GM12865 (cell line): ENCODE results near the gene CERS2.
A peak's percentile ranks its signal among the peaks of the same experiment; 100 is the strongest.

Experiments used
- DNase-seq: peaks from one replicate; pipeline ENCODE4 v3.0.0; 2010; ENCODE audit warnings: low read depth
- H3K4me3 ChIP-seq: 2 replicates; pipeline ENCODE4 v1.5.1; 2011; ENCODE audit warnings: mild to moderate bottlenecking, low read depth, low read length, control low read depth
- TF ChIP-seq, protein P1 (sequence below): IDR thresholded peaks from 2 replicates; pipeline ENCODE4 v1.5.1; 2011; ENCODE audit warnings: low read length, control low read depth, low read depth, inconsistent platforms; ENCODE audit not compliant: insufficient read depth; ENCODE audit errors: missing control alignments

Gene CERS2

DNA sequence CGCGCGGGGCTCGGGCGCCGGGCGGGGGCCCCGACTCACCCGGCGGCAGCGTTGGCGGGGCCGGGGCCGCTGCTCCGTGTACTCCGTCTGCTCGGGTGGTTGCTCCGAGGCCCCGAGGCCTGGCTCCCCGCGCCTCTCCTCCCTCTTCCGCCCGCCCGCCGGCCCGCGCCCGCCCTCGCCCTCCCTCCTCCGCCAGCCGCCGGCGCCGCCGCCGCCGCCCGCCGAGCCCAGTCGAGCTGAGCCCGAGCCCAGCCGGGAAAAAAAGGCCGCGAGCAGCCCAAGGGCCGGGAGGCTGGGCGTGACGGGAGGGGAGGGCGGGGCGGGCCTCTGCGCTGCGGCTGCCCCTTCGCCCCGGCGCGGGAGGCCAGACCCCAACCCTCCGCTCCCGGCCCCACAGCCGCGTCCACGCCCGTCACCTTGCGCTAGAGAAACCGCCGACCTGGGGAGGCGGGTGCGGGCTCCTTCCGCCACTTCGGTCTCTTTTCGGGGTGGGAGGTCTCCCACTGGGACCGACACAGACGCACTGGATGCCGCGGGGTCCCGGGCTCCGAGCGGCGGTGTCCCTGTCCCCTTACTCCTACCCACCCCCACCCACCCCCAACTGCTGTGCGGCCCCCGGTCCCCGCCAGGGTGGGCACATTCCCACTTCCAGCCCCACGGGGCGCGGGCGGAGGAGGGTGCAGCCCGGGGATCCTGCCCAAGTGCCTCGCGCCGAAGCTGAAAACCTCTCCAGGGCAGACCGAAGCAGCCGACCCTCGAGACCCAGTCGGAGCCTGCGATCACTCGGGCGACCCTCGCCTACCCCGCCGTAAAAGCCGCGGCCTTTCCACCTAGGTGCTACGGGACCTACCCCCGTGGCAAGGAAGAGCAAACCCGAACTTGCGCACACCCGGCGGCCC lies at the start of gene CERS2:
CERS2 (minus strand) TSS at position 256 of the 899 bp plus-strand sequence. CDS start 5,745 bp downstream, outside the sequence.
- peak within 1 kb of the TSS; percentile 78 for H3K4me3 ChIP-seq
- peak; percentile 81 for DNase-seq
- TF ChIP-seq, protein P1, sequence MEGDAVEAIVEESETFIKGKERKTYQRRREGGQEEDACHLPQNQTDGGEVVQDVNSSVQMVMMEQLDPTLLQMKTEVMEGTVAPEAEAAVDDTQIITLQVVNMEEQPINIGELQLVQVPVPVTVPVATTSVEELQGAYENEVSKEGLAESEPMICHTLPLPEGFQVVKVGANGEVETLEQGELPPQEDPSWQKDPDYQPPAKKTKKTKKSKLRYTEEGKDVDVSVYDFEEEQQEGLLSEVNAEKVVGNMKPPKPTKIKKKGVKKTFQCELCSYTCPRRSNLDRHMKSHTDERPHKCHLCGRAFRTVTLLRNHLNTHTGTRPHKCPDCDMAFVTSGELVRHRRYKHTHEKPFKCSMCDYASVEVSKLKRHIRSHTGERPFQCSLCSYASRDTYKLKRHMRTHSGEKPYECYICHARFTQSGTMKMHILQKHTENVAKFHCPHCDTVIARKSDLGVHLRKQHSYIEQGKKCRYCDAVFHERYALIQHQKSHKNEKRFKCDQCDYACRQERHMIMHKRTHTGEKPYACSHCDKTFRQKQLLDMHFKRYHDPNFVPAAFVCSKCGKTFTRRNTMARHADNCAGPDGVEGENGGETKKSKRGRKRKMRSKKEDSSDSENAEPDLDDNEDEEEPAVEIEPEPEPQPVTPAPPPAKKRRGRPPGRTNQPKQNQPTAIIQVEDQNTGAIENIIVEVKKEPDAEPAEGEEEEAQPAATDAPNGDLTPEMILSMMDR: no peak

DNA sequence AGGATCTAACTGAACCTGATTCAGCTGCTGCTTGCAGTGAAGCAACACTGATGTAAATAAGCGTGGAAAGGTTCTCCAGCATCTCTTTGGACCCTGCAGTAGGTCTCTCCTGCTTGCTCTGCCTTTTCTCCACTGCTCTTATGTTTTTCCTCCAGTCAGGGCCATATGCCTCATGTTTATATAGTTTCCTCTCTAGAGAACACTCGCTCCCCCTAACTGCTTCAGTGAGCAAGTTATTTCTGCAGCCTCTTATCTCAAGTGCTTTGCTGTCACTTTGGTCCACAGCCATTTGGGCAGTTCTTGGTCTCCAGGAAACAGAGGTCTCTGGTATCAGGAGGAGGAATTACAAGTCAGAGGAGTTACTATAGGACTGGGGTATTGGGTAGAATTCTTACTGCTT lies 38.9 kb upstream of the CERS2 start:
- TF ChIP-seq, protein P1: no peak
- no peak for DNase-seq
- no peak overlapping the region for H3K4me3 ChIP-seq

- no peak overlapping the region for H3K4me3 ChIP-seq
- no peak for DNase-seq
- TF ChIP-seq, protein P1: no peak
These were observed 38.2 kb upstream of the CERS2 start for GRCh38 chr1:151012684-151013471.

- H3K4me3 ChIP-seq: no peak overlapping the region
- no peak for DNase-seq
- TF ChIP-seq, protein P1: no peak
These were observed 36.7 kb upstream of the CERS2 start for GRCh38 chr1:151011154-151011850.

- H3K4me3 ChIP-seq: no peak overlapping the region
- TF ChIP-seq, protein P1: no peak
These were observed 35.7 kb upstream of the CERS2 start for GRCh38 chr1:151010346-151010726.

DNA sequence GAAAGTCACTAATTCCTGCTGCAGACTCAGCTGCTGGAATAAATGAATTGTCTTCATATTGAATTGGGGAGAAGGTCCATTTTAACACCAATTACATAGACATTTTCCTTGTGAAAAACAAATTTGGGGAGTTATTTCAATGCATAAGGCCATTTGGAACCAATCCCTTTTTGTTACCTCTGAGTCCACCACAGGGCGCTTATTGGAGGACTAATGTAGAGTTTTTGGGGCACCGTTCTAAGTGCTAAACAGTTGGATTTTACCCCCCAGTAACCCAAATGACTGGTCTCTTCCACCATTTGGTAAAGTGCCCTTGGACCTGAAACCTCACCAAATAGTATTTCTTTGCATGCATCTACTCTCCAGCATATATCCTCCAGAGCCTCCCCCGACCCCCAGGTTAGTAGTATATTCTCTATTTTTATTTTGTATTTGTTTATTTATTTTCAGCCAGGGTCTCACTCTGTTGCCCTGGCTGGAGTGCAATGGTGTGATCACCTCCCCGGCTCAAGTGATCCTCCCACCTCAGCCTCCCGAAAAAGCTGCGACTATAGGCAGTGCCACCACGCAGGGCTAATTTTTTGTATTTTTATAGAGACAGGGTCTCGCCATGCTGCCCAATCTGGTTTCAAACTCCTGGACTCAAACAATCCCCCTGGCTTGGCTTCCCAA lies 35.2 kb upstream of the CERS2 start:
- TF ChIP-seq, protein P1: no peak
- no peak overlapping the region for H3K4me3 ChIP-seq

More at GRCh38 chr1:151010346-151010726, 35.7 kb upstream of the CERS2 start:
- no peak for DNase-seq

More for the DNA sequence above, 35.2 kb upstream of the CERS2 start:
- no peak for DNase-seq
